ENCODE data around the gene RNF130.
"Not testable (repeated sequence)": the region's sequence is repeated elsewhere in the genome, so short reads cannot be mapped to it uniquely, and the experiment has no call there.

Gene RNF130

DNA sequence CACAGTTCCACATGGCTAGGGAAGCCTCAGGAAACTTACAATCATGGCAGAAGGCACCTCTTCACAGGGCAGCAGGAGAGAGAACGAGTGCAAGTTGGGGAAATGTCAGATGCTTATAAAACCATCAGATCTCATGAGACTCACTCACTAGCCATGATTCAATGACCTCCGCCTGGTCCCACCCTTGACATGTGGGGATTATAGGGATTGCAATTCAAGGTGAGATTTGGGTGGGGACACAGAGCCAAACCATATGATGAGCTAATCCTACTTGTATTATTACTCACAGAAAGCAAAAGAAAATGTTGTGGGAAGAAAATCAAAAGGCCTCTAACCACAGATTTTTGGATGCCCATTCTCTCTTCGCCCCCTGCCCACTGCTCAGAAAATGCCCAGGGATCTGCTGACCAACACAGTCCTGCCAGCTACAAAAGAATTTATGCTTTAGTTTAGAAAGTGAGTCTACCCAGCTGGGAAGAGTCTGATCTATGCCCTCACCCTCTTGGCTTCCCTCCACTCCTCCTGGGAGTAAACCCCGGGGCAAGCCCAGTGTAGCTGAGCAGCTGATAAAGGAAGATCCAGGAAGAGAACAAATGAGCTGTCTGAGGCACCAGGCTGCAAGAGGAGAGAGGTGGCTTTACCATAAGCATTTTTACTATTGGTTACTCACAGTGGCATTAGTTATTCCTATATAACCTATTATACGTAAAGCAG is 53.1 kb downstream of the RNF130 start:
- DNase-seq (ENCODE audit: low spot score) = no peak

DNA sequence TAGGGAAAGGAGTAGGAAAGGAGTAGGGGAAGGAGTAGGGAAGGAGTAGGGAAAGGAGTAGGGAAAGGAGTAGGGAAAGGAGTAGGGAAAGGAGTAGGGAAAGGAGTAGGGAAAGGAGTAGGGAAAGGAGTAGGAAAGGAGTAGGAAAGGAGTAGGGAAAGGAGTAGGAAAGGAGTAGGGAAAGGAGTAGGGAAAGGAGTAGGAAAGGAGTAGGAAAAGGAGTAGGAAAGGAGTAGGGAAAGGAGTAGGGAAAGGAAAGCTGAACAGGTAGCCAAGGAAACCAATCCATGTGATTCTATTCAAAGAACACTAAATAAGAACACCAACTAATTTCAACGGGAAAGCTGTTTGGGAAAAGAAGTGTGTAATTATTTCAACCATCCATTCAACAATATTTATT is 56.0 kb downstream of the RNF130 start:
- not testable (repeated sequence) for DNase-seq (ENCODE audit: low spot score)

DNA sequence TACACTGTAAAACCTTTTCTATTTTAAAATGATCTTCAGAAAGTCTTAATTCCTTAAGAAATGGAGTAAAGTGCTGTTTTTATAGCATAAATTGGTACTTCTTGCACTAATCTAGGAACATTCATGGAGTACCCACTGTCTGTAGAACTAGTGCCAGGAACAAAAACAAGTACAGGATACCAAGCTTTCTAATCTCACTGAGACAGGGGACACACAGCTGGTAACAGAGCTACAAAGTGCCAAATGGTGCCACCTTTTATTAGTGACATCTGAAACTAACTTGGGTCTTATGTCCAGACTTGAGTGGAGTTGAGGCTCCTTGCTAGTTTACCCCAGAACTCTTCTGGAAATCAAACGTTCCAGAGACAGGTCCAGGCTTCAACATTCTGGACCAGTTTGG is 57.9 kb downstream of the RNF130 start:
- no peak for DNase-seq (ENCODE audit: low spot score)

DNA sequence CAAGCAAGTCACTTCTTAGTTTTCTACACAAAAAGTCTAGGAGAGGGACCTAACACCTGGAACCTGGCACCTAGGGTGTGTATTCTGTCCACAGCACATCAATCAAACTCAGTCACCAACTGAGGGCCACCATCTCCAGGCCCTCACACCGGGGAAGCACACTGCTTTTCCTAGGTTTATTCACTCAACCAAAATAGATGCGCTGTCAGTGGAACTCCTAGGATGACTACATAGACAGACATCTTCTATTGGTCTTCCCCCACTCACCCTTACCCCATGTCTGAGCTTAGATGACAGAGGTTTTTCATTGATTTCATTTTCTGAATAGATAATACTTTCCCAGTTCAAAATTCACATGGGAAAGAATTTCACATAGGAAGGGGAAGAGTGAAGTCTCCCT is 59.2 kb downstream of the RNF130 start:
- no peak for DNase-seq (ENCODE audit: low spot score)

DNA sequence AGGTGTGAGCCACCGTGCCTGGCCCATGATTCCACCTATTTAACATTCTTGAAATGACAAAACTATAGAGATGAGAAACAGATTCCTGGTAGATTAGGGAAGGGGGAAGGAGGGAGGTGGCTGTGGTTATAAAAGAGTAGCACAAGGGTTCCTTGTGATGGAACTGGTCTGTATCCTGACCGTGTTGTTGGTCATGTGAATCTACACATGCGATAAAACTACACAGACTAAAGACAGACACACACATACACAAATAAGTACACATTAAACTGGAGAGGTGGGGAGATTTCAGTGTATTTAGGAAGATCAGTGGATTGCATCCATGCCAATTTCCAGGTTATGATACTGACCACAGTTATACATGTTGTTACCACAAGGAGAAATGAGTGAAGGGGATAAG is 60.9 kb downstream of the RNF130 start:
- DNase-seq (ENCODE audit: low spot score) = no peak

DNA sequence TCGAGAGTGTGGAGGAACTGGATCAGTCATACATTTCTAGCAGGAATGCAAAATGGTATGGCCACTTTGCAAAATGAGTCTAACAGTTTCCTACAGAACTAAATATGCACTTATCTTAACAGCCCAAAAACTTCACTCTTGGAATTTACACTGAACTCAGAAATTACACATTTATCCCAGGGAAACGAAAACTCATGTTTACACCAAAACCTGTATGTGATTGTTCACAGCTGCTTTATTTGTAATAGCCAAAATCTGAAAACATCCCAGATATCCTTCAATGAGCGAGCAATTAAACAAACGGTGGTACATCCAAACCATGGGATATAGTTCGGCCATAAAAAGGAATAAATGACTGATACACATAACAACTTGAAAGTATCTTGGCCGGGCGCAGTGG is 62.0 kb downstream of the RNF130 start:
- DNase-seq (ENCODE audit: low spot score) = no peak

DNA sequence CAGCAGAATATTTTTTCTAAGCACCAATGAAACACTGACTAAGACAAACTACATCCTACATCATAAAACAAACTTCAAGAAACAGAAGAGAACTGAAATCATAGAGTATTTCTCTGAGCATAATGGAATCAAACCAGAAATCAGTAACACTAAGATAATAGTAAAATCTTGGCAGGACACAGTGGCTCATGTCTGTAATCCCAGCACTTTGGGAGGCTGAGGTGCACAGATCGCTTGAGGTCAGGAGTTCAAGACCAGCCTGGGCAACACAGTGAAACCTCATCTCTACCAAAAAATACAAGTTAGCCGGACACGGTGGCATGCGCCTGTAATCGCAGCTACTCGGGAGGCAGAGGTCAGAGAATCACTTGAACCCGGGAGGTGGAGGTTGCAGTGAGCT is 63.1 kb downstream of the RNF130 start:
- DNase-seq (ENCODE audit: low spot score) = no peak

DNA sequence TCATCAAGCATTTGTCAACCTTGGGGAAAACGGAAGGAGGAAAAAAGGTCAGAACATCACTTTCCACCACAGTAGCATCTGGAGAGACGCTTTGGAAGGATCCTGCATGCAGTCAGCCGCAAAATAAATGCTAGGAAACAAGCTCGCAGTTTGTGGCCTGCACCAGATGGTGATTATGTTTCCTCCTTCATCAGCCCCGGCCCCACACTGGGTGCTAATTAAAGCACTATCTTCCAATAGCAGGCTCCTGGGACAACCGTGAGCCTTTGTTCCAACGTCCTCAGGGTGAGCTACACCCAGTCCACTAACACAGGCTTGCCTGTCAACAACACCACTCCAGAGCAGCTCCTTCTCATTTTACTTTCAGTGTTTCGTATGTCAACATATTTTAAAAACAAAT is 64.0 kb downstream of the RNF130 start:
- DNase-seq (ENCODE audit: low spot score) = peak; percentile 47

DNA sequence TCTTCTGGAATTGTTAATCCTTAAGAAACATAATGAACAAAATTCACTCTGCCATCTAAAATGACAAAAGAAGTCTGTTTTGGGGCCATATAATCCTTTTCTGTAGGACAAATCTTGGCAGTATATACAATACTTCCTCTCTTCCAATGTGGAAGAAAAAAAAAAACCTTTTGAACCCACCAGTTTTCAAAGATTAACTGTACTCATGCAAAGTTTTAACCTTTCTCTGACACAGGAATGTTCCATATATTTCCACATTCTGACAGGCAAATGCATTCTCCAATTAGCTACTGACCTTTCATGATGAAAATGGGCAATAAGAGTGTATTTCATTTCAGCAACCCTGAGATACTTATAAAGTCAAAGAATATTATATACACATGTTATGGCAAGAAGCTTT is 65.4 kb downstream of the RNF130 start:
- no peak for DNase-seq (ENCODE audit: low spot score)

DNA sequence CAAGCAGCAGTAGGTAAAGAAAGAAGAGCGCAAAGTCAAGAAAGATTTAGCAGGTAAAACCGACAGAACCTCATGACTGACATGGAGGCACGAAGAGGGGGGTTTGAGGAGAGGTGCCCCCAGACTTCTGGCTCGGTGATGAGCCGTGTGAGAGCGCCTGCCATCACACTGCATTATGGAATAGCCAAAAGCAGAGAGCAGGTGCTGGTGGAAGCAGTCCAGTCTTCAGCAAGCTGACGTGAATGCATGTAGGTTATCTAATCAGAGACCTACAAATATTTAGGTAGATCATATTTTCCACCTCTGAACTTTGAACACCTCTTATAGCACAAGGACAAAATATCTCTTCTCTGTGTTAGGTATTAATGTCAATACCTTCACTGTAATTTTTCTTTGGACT is 68.4 kb downstream of the RNF130 start:
- DNase-seq (ENCODE audit: low spot score) = no peak

DNA sequence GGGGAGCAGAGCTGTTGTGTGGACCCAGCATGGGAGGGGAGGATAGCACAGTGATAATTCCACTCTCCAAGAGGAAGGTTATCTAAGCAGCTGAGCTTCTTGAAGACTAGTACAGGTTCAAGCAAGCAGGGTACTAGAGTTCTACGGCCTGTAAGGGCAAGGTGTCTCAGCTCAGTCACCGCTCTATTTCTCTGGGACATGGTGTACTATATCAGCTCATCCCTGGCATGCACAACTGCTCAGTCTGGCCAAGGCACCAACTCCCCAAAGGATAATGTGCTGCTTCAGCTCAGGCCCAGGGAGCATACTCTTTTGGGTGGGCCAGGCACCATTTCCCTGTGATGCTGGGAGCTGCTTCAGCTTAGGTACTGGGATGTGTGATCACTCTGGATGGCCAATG is 69.8 kb downstream of the RNF130 start:
- DNase-seq (ENCODE audit: low spot score) = no peak

DNA sequence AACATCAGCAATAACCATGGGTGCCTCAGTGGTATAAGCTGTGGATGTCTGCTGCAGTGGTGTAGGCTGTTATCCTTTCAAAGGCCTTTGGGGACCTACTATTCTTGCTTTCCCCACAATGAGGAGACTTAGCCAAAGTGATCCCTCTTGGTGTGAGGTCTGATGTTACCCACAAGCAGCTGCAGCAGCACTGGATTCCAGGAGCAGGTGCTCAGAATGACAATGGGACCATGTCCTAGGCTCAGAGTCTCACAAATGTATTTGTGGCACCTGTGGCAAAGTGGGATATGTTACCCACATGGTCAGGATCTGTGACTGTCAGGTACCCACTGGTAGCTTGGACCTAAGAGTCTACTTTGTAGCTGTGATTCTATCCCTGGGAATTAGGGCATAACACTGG is 70.4 kb downstream of the RNF130 start:
- DNase-seq (ENCODE audit: low spot score) = no peak

DNA sequence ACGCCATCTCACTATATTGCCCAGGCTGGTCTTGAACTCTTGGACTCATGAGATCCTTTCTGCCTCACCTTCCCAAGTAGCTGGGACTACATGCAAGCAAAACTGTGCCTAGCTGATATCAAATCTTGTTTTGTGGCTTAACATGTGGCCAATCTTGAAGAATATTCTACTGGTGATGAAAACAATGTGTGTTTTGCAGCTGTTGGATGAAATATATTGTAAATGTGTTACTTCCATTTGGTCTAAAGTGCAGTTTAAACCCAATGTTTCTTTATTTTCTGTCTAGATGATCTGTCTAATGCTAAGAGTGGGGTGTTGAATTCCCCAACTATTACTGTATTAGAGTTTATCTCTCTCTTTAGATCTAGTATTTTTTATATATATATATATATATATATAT is 73.1 kb downstream of the RNF130 start:
- DNase-seq (ENCODE audit: low spot score) = no peak

DNA sequence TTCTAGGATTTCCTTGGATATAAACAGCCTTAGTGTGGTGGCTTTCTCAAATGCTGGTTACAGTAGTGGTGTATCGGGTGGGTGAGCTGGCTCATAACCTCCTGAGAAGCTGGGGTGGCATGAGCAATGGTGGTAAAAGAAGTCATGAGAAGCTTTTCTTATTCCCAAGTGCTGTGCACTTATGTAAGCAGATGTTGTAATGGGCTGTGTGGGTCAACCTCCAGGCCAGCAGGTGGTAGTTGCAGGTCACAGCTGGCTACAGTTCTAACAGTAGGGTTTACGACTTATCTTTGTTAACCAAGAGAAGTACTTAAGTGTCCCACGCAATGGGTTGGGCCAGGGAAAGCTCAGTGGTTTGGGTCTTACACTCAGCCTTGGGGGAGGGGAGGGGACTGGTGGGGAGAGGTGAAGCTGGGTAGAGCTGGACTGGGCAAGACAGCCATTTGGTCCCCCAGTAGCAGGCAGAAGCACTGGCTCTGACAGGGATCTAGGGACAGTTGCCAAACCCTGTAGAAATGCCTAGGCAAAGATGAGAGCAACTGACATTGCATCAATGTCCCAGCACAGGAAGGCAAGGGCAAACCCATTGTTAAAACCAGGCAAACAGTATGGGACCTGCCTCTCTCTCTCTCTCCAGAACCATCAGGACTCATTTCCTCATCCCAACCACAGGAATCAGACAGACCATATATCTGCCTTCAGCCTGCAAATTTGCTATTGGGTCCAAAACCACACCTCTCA is 76.8 kb downstream of the RNF130 start:
- no peak for DNase-seq (ENCODE audit: low spot score)

DNA sequence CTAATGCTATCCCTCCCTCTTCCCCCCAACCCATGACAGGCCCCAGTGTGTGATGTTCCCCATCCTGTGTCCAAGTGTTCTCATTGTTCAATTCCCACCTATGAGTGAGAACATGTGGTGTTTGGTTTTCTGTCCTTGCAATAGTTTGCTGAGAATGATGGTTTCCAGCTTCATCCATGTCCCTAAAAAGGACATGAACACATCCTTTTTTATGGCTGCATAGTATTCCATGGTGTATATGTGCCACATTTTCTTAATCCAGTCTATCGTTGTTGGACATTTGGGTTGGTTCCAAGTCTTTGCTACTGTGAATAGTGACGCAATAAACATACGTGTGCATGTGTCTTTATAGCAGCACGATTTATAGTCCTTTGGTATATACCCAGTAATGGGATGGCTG is 78.7 kb downstream of the RNF130 start:
- DNase-seq (ENCODE audit: low spot score) = not testable (repeated sequence)

DNA sequence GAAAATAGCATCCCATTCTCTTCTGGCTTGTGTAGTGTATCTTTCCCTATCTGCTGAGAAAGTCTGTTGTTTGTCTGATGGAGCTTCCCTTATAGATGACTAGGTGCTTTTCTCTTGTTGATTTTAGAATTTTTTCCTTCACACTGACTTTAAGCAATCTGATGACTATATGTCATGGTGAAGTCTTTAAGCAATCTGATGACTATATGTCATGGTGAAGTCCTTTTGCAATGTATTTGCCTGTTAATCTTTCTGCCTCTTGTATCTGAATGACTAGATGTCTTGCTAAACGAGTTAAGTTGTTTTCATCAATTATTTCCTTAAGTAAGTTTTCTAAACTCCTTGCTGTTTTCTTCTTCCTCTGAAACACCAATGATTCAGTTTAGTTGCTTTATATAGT is 80.5 kb downstream of the RNF130 start:
- DNase-seq (ENCODE audit: low spot score) = no peak

DNA sequence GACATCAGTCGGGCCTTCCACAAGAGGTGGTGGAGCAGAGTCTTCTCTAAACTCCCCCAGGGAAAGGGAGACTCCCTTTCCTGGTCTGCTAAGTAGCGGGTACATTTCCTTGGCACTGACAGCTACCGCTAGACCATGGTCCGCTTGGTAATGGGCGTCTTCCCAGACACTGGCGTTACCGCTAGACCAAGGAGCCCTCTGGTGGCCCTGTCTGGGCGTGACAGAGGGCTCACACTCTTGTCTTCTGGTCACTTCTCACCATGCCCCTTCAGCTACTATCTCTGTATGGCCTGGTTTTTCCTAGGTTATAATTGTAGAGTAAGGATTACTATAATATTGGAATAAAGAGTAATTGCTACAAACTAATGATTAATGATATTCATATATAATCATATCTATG is 81.0 kb downstream of the RNF130 start:
- not testable (repeated sequence) for DNase-seq (ENCODE audit: low spot score)

DNA sequence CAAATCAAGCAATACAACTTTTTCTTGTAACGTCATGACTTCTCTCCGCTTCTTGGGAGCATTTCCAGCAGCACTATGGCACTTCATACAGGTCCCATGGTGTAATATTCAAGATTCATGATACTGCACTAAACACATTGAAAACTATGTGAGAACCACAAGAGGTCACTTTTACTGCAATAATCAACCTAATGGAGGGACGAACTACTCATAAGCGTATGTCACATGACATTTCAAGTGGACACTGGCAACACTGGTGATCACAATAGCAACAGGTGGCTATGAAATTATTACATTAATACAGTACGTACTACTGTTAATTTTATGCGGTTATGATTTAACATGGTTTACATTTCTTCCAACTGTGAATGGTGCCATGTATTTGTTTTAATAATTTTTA is 85.2 kb downstream of the RNF130 start:
- peak; percentile 45 for DNase-seq (ENCODE audit: low spot score)

DNA sequence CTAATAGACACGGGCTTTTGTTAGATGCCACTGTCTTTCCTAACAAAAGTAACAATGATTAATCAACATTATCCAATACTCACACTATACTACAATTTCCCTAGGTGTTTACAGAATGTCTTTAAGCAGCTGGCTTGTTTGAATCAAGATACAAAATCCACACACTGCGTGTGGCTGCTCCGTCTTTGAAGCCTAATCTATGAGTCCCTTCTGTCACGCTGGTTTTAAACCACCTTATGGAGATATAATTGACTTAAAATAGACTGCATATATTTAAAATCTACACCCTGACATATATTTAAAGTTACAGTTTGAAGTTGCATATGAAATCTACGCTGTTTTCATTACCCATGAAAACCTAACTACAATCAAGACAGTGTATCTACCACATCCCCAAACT is 89.9 kb downstream of the RNF130 start:
- DNase-seq (ENCODE audit: low spot score) = no peak

DNA sequence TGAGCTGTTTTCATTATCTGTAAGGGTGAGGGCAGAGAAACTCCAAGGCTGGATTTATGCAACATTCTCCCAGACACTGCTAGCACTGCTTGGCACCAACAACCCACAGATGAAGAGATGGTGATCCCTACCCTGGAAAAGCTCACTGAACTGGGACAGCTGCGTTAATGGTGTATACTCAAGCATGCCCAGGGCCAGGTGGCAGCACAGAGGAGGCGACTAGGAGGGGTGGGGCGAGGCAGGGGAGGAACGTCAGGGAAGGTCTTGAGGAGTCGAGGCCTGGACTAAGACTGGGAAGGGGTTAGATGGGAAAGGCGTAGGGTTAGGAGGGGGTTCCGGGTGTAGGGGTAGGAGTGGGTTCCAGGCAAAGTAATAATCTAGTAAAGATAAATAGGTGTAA is 90.8 kb downstream of the RNF130 start:
- no peak for DNase-seq (ENCODE audit: low spot score)

DNA sequence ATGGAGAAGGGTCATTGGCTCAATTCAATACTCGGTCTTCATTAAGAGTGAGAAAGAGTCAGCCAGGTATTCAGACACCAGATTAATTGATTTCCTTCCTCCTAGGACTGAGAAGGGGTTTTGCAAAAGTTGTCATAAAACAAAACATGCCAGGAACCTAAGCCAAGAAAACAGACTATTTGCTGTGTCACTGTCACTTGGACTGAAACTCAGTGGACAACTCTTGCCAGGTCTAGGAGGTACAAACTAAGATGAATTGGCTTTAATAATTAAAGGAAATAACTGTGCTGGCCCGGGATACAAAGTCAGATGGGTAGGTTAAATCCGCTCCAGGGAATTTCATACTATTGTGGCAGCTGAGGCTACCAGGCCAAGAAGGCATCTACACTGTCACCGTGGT is 92.8 kb downstream of the RNF130 start:
- no peak for DNase-seq (ENCODE audit: low spot score)

DNA sequence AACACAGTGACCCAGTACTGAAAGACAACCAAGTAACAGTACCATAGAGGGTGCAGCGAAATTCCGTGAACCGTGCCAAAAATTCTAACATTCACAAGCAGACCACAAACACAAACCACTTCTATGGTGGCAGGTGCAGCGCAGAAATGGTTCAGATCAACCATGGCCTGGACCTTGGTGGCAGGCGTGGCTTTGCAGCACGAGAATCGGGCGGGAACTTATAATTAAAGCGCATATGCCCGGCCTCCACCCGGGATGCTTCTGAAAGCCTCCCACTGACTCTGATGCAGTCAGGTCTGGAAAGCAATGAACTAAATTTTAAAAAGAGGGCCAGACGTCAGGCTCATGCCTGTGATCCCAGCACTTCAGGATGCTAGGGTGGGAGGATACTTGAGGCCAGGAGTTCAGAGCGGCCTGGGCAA is 95.8 kb downstream of the RNF130 start:
- no peak for DNase-seq (ENCODE audit: low spot score)

DNA sequence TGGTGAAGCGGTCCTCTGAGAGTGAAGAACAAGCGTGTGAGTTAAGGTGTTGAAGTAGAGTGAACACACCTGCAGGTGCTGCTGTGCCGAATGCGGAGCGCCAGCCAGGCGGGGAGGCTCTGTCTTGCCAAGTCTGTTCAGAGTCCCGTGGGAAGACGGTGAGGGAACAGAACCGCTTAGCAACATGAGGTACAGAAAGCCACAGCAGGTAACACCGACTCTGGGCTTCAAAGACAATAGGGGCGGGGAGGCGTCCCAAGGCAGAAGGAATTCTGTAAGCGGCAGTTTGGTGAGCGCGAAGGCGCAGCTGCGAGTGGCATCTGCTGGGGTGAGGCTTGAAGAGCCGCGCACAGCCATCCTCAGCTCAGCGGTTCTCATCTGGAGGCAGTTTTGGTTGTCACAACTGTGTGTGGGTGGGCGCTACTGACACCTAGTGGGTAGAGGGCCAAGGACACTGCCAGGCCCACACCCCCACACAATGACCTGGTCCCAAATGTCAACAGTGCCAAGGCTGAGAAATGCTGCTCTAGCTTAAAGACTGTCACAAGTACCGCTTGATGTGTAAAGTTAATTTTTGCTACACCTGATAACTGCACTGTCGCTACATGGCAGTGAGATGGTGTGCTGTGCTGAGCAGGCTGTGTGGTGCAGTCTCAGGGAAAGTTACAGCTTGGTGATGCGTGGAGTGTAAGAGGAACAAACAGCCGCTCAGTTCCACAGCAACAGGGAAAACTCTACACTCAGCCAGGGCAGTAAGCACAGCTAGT is 96.4 kb downstream of the RNF130 start:
- peak; percentile 63 for DNase-seq (ENCODE audit: low spot score)
